ENCODE measurements around the gene PXDN.

DNA sequence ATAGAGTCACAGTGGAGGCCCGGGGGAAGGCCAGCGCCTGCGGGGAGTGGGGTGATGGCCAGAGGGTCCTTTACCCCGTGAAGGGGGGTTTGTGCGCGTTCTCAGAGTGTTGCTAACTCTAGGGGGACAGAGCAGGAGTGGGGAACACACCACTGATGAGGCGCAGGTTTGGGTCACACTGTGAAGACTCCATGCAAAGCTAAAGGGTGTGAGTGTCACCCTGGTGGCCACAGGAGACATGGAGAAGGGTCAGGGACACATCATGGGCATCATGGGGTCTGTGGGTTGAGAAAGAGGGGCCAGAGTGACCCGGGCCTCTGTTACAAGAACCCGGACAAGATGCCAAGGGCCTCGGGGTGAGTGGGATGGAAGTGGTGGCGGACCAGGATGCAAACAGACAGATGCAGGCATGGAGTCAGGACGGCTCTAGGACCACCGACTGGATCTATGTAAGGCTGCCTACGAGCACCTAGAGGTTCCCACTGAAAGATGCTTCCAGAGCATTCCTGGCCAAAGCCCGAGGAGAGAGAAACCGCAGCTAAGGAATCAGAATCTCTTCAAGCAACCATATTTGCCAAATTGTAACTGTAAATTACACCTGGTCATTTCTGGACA is 84.3 kb downstream of the PXDN start:
- TF ChIP-seq CTCF (IDR thresholded peaks at IDR 0.05) (no peak), POLR2A (IDR thresholded peaks at IDR 0.05) (no peak)
